Endothelial cell of umbilical vein (primary cell): ENCODE data around the gene RNASE9. TPM values are rescaled to one million over a fixed set of nuclear protein-coding genes. Genes with fewer than 3 reads are reported as not detected.

ENCODE experiments used
- BruUV-seq: library from RNA; stranded (reverse); fragments of 400-500 nt; replicated peaks from 2 replicates; lab custom pipeline; 2021; lab: Mats Ljungman, UMichigan
- CTCF ChIA-PET: fragments of 300-600, 350-600 bp; sonication (Branson Sonifier 250); formaldehyde crosslinking; loops from one replicate; lab custom pipeline; 2021; ENCODE audit warnings: antibody characterized with exemption, inconsistent platforms; lab: Charles Lee
- POLR2A ChIA-PET: fragments of 300-600, 350-600 bp; sonication (Branson Sonifier 250); formaldehyde crosslinking; loops from one replicate; lab custom pipeline; 2021; ENCODE audit warnings: antibody characterized with exemption, inconsistent platforms; lab: Charles Lee
- DNase-seq: peaks from one replicate; pipeline ENCODE4 v3.0.0-alpha.2; 2011; ENCODE audit warnings: low read depth, low spot score
- FAIRE-seq: peaks from 2 replicates; lab custom pipeline; 2011; peaks lifted over from hg19 to GRCh38; lab: Jason Lieb, UNC
- H2AFZ ChIP-seq: 2 replicates; pipeline ENCODE4 v1.6.0; 2012; ENCODE audit warnings: low read depth, low read length, control low read depth, inconsistent platforms
- H3K27ac ChIP-seq: 2 replicates; pipeline ENCODE4 v1.5.1; 2011; ENCODE audit warnings: low read depth, mild to moderate bottlenecking, control low read depth, low read length, moderate library complexity; ENCODE audit not compliant: insufficient read depth
- H3K27me3 ChIP-seq, 2 experiments: 2 replicates each; pipeline versions ENCODE4 v1.6.0 to v1.6.1; 2011; ENCODE audit warnings: low read length in 2 of 2, mixed read lengths in 1 of 2; ENCODE audit not compliant: control insufficient read depth in 2 of 2, insufficient read depth in 2 of 2
- H3K36me3 ChIP-seq, 2 experiments: 2 replicates in 1 of 2; 3 replicates in 1 of 2; pipeline ENCODE4 v1.5.1; 2011; ENCODE audit warnings: low read length in 2 of 2, mild to moderate bottlenecking in 1 of 2, moderate library complexity in 1 of 2; ENCODE audit not compliant: control insufficient read depth in 2 of 2, insufficient read depth in 2 of 2; ENCODE audit errors: extremely low read depth in 1 of 2
- H3K4me1 ChIP-seq: 3 replicates; pipeline ENCODE4 v1.5.1; 2011; ENCODE audit warnings: mild to moderate bottlenecking, low read length; ENCODE audit not compliant: control insufficient read depth, insufficient read depth; ENCODE audit errors: extremely low read depth
- H3K4me2 ChIP-seq: 2 replicates; pipeline ENCODE4 v1.6.1; 2011; ENCODE audit warnings: low read length, control low read depth, mixed read lengths; ENCODE audit not compliant: insufficient read depth
- H3K4me3 ChIP-seq, 3 experiments: fragments of 200-600 bp in 1 of 3; sonication (generic), shearing (Covaris generic) in 1 of 3; replicated peaks in 1 of 3; 2 replicates each; pipeline ENCODE4 v1.5.1; 2011 to 2016; ENCODE audit warnings: control low read depth in 3 of 3, low read length in 3 of 3, mild to moderate bottlenecking in 2 of 3, inconsistent platforms in 1 of 3, low read depth in 1 of 3, moderate library complexity in 1 of 3; ENCODE audit not compliant: insufficient read depth in 1 of 3
- H3K79me2 ChIP-seq: 2 replicates; pipeline ENCODE4 v1.6.0; 2012; ENCODE audit warnings: low read length, inconsistent platforms; ENCODE audit not compliant: control insufficient read depth, insufficient read depth
- H3K9ac ChIP-seq: replicated peaks from 2 replicates; pipeline ENCODE3; 2011; ENCODE audit warnings: low read length, control low read depth; ENCODE audit not compliant: insufficient read depth; ENCODE audit errors: extremely low read depth
- H3K9me1 ChIP-seq: replicated peaks from 3 replicates; pipeline ENCODE4 v1.6.0; 2011; ENCODE audit warnings: mild to moderate bottlenecking, low read length; ENCODE audit not compliant: control insufficient read depth, insufficient read depth; ENCODE audit errors: extremely low read depth
- H3K9me3 ChIP-seq: replicated peaks from 2 replicates; pipeline ENCODE4 v1.5.1; 2012; ENCODE audit warnings: low read length, inconsistent platforms; ENCODE audit not compliant: control insufficient read depth, insufficient read depth
- H4K20me1 ChIP-seq: replicated peaks from 2 replicates; pipeline ENCODE3; 2011; ENCODE audit warnings: mild to moderate bottlenecking, low read length; ENCODE audit not compliant: control insufficient read depth, insufficient read depth; ENCODE audit errors: extremely low read depth
- EZH2 ChIP-seq: IDR thresholded peaks from 2 replicates; pipeline ENCODE4 v1.6.1; 2012; ENCODE audit warnings: borderline replicate concordance, low read depth, mild to moderate bottlenecking, moderate library complexity, low read length, inconsistent platforms; ENCODE audit not compliant: severe bottlenecking
- FOS ChIP-seq: IDR thresholded peaks from 2 replicates; pipeline ENCODE4 v1.6.1; 2011; ENCODE audit warnings: mild to moderate bottlenecking, low read length, moderate library complexity, borderline replicate concordance; ENCODE audit not compliant: insufficient read depth
- GATA2 ChIP-seq: IDR thresholded peaks from 2 replicates; pipeline ENCODE4 v1.7.0; 2011; ENCODE audit warnings: low read depth, mild to moderate bottlenecking, moderate library complexity, mixed read lengths, low read length; ENCODE audit not compliant: insufficient read length, insufficient read depth
- MYC ChIP-seq: IDR thresholded peaks from one replicate; pipeline ENCODE4 v1.6.1; 2011; ENCODE audit warnings: mild to moderate bottlenecking, low read depth, low read length
- POLR2A ChIP-seq: IDR thresholded peaks from 2 replicates; pipeline ENCODE4 v1.6.1; 2012; ENCODE audit warnings: low read depth, mild to moderate bottlenecking, control low read depth, low read length
- POLR2AphosphoS5 ChIP-seq: IDR thresholded peaks from 2 replicates; pipeline ENCODE4 v1.6.1; 2012; ENCODE audit warnings: low read depth, mild to moderate bottlenecking, control low read depth, low read length, moderate library complexity; ENCODE audit not compliant: insufficient read depth
- dilution Hi-C: fragments of 300-500 bp; cut with MboI; formaldehyde crosslinking; loops from one replicate; pipeline ENCODE4 v1.15.0; 2019; ENCODE audit warnings: low sequenced_read_pairs; ENCODE audit not compliant: extremely low pct_ligation_motif_present
- intact Hi-C: fragments of 100-400 bp; cut with micrococcal nuclease; formaldehyde crosslinking; loops from one replicate; pipeline ENCODE4 v1.10.0; 2022
- polyA plus RNA-seq, 4 experiments: library from polyadenylated mRNA; depleted of rRNA in 3 of 4; stranded (reverse) in 3 of 4; unstranded in 1 of 4; fragments of >200 nt; gene quantifications; 2 replicates each; pipeline versions ENCODE4 v1.2.1 to v1.2.3, GENCODE V29; 2011 to 2012; ENCODE audit warnings: missing spikeins in 1 of 4
- total RNA-seq: library from RNA; stranded (reverse); gene quantifications from 2 replicates; pipeline ENCODE4 v1.2.3, GENCODE V29; 2021
- TF ChIP-seq, protein P1 (sequence below): IDR thresholded peaks from 2 replicates; pipeline ENCODE4 v1.6.1; 2011; ENCODE audit not compliant: insufficient read depth, insufficient read length

The RNASE9 gene
- total and polyA plus RNA-seq, 2 donors (not counting 3 experiments of a cell fraction or from before 2014, with no cell fraction given), result not detected

DNA sequence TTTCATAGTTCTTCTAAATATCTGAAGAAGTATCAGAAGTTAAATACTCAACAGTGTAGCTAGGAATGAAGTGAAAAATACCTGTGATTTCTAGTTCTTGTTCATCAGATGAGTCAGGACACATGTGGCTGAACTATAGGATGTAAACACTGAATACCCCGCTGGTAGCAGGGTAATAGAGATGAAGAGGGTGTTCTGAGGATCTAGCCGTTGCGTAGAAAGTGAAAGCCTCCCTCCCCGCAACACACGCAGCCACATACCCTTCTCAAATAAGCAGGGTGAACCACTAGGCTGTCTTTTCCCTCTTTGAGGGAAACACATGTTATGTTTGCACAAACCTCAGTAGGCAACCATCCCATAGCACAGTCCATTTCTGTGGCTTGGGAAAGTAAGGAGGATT, 46.8 kb upstream of the RNASE9 start:
- Histone ChIP-seq H3K4me1 (peaks cover 4% of the 10 kb centered on the region), H3K27ac (no peak overlapping the region), H3K36me3 (no peaks in the 10 kb centered on the region), H3K4me3 (no peak overlapping the region), H3K9me1 (no peaks in the 10 kb centered on the region), H3K9me3 (no peaks in the 10 kb centered on the region), H3K9ac (no peak overlapping the region), H3K4me2 (no peak overlapping the region), H2AFZ (no peak overlapping the region), H3K79me2 (no peaks in the 10 kb centered on the region), H3K27me3 (peaks cover 3 to 6% of the 10 kb centered on the region in 2 experiments), H4K20me1 (no peaks in the 10 kb centered on the region)
- intact Hi-C loops (loop anchor here (2.0 kb wide), 1 partner anchor 77 kb away; no protein-coding TSS in a partner anchor), dilution Hi-C loops (no loop called here)
- FAIRE-seq (no peak), DNase-seq (no peak)
- TF ChIP-seq MYC (no peak), POLR2AphosphoS5 (no peak), FOS (no peak), EZH2 (no peak)
- ChIA-PET POLR2A (interaction anchor here (1.6 kb wide), 1 partner anchor 153 kb away, joined by 4 read pairs; the partner anchor contains the start of genes APEX1 and OSGEP), CTCF (interaction anchor here (0.5 to 8.7 kb wide), 10 partner anchors 10 to 280 kb away, joined by 3 to 110 read pairs (median 4); partner anchors contain the start of genes APEX1, OSGEP, PARP2 and PNP)
- no TSS peak for BruUV-seq

DNA sequence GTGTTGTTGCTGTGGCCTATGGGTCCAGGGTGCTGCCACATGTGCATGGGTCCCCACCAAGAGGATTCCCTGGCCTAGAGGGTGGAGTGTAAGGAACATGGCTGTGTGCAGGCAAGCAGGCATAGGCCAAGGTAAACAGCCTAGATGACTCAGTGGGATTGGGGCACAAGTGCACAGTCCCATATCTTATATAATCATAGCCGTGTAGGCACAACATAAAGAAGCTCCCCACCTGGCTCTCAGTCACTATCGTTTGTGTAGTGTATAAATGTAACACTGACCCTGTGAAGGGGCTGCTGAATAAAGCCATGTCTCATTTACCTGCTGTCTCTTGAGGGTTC, 46.0 kb upstream of the RNASE9 start:
- no peaks in the 10 kb centered on the region for H3K9me1 ChIP-seq
- H3K27ac ChIP-seq, result no peak overlapping the region
- H3K9me3 ChIP-seq, result no peaks in the 10 kb centered on the region
- H3K4me1 ChIP-seq, result peaks cover 4% of the 10 kb centered on the region
- dilution Hi-C loops (no loop called here), intact Hi-C loops (loop anchor here (1.0 to 2.0 kb wide), 4 partner anchors 76 to 152 kb away; partner anchors contain the start of genes APEX1 and PNP)
- H3K79me2 ChIP-seq, result no peaks in the 10 kb centered on the region
- no TSS peak for BruUV-seq
- ChIA-PET POLR2A (interaction anchor here (1.6 kb wide), 1 partner anchor 152 kb away, joined by 4 read pairs; the partner anchor contains the start of genes APEX1 and OSGEP), CTCF (interaction anchor here (0.5 to 8.7 kb wide), 14 partner anchors 9 to 279 kb away, joined by 3 to 110 read pairs (median 4); partner anchors contain the start of genes APEX1, OSGEP, PARP2 and PIP4P1)
- no peak overlapping the region for H3K9ac ChIP-seq
- DNase-seq (no peak), FAIRE-seq (no peak)
- H2AFZ ChIP-seq, result no peak overlapping the region
- H3K36me3 ChIP-seq, result no peaks in the 10 kb centered on the region
- no peaks in the 10 kb centered on the region for H4K20me1 ChIP-seq
- peaks cover 3% of the 10 kb centered on the region in 2 experiments for H3K27me3 ChIP-seq
- no peak overlapping the region for H3K4me2 ChIP-seq
- H3K4me3 ChIP-seq, result no peak overlapping the region
- TF ChIP-seq POLR2AphosphoS5, result no peak
- no peak for TF ChIP-seq GATA2
- TF ChIP-seq, protein P1, sequence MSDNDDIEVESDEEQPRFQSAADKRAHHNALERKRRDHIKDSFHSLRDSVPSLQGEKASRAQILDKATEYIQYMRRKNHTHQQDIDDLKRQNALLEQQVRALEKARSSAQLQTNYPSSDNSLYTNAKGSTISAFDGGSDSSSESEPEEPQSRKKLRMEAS, result no peak
- TF ChIP-seq POLR2A, result no peak
- no peak for TF ChIP-seq MYC
- no peak for TF ChIP-seq FOS
- TF ChIP-seq EZH2, result no peak
